Measurements from ENCODE around the gene HTR1B.

The HTR1B gene

GRCh38 chr6:77457720-77458349 lies 5.5 kb downstream of the HTR1B start:
- in situ Hi-C loops (cut with MboI; ENCODE audit: low sequenced_read_pairs, unreplicated experiment): loop anchor here (25.0 kb wide), 1 partner anchor 1521 kb away; no protein-coding TSS in a partner anchor
- TF ChIP-seq CTCF (IDR thresholded peaks at IDR 0.05; ENCODE audit: borderline replicate concordance, control extremely low read depth, extremely low read depth, insufficient read depth, missing control alignments): peak; percentile 59
- peak; percentile 52 for DNase-seq (ENCODE audit: low spot score)

GRCh38 chr6:77456531-77457248 lies 6.6 kb downstream of the HTR1B start:
- in situ Hi-C loops (cut with MboI; ENCODE audit: low sequenced_read_pairs, unreplicated experiment): loop anchor here (25.0 kb wide), 1 partner anchor 1519 kb away; no protein-coding TSS in a partner anchor
- TF ChIP-seq CTCF (IDR thresholded peaks at IDR 0.05; ENCODE audit: borderline replicate concordance, control extremely low read depth, extremely low read depth, insufficient read depth, missing control alignments): no peak
- no peak for DNase-seq (ENCODE audit: low spot score)

- DNase-seq (ENCODE audit: low spot score): no peak
- in situ Hi-C loops (cut with MboI; ENCODE audit: low sequenced_read_pairs, unreplicated experiment): loop anchor here (25.0 kb wide), 1 partner anchor 1518 kb away; no protein-coding TSS in a partner anchor
- no peak for TF ChIP-seq CTCF (IDR thresholded peaks at IDR 0.05; ENCODE audit: borderline replicate concordance, control extremely low read depth, extremely low read depth, insufficient read depth, missing control alignments)
Measured at GRCh38 chr6:77455271-77455670, 8.0 kb downstream of the HTR1B start.

- TF ChIP-seq CTCF (IDR thresholded peaks at IDR 0.05; ENCODE audit: borderline replicate concordance, control extremely low read depth, extremely low read depth, insufficient read depth, missing control alignments): no peak
- DNase-seq (ENCODE audit: low spot score): no peak
- in situ Hi-C loops (cut with MboI; ENCODE audit: low sequenced_read_pairs, unreplicated experiment): loop anchor here (25.0 kb wide), 1 partner anchor 1517 kb away; no protein-coding TSS in a partner anchor
Measured at GRCh38 chr6:77454386-77454785, 8.9 kb downstream of the HTR1B start.

- TF ChIP-seq CTCF (IDR thresholded peaks at IDR 0.05; ENCODE audit: borderline replicate concordance, control extremely low read depth, extremely low read depth, insufficient read depth, missing control alignments): no peak
- DNase-seq (ENCODE audit: low spot score): no peak
- in situ Hi-C loops (cut with MboI; ENCODE audit: low sequenced_read_pairs, unreplicated experiment): loop anchor here (25.0 kb wide), 1 partner anchor 1514 kb away; no protein-coding TSS in a partner anchor
Measured at GRCh38 chr6:77451466-77451865, 11.8 kb downstream of the HTR1B start.

GRCh38 chr6:77450924-77451323 lies 12.4 kb downstream of the HTR1B start:
- in situ Hi-C loops (cut with MboI; ENCODE audit: low sequenced_read_pairs, unreplicated experiment): loop anchor here (25.0 kb wide), 1 partner anchor 1514 kb away; no protein-coding TSS in a partner anchor
- no peak for TF ChIP-seq CTCF (IDR thresholded peaks at IDR 0.05; ENCODE audit: borderline replicate concordance, control extremely low read depth, extremely low read depth, insufficient read depth, missing control alignments)
- no peak for DNase-seq (ENCODE audit: low spot score)
